Right lung (tissue), 5 donors: ENCODE data around the gene FOXC2. TPM values are rescaled to one million over a fixed set of nuclear protein-coding genes. Genes with fewer than 3 reads are reported as not detected.

Source experiments
- DNase-seq, 2 donors: peaks; one replicate each; pipeline ENCODE4 v3.0.0-alpha.2; 2013
- polyA plus RNA-seq, 5 donors: library from polyadenylated mRNA; unstranded; fragments of 120-200 nt; gene quantifications; one replicate each; pipeline versions ENCODE4 v1.2.1 to v1.2.3, GENCODE V29; 2013; ENCODE audit warnings: inconsistent platforms in 1 of 5, low replicate concordance in 1 of 5; ENCODE audit not compliant: insufficient read length in 5 of 5, insufficient read depth in 1 of 5

The FOXC2 gene
- polyA plus RNA-seq, 5 donors, result 0.31 to 0.95 (median 0.72) TPM

DNA sequence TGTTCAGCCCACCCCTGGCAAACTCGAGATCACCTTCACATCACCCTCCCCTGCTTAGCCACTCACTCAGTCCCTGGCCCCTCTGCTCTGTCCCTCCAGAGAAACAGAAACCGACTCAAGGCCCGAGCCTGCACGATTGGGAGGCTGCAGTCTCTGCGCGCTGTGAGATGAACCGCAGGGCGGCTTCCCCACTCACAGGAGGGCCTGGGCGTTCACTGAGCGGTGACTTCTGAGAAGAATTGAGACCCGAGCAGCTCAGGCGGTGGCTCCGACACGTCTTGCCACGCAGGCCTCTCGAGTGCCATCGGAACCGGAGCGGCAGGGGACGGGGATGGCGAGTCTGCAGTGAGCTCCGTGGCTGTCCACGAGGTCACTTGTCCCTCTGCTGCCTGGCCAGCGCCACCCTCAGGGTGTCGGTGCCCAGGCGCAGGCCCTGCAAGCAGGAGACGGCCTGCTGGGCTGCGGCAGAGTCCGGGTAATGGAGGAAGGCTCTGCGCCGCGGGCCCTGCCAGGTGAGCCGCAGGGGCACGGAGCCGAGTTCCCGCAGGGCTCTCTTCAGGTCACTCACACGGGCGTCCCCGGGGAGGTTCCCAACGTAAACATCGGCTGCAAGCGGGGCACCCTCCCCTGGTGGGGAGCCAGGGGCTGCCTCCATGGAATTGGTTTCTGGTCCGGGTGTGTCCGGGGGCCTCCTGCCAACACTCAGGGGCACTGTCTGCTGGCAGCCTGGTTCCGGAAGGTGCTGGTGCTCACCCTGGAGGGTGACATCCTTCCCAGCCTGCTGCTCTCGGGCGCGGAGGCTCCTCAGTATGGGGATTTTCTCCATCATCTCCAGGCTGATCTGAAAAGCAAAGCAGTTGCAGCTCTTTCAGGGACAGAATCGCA, 34.7 kb upstream of the FOXC2 start:
- DNase-seq, result no peak

DNA sequence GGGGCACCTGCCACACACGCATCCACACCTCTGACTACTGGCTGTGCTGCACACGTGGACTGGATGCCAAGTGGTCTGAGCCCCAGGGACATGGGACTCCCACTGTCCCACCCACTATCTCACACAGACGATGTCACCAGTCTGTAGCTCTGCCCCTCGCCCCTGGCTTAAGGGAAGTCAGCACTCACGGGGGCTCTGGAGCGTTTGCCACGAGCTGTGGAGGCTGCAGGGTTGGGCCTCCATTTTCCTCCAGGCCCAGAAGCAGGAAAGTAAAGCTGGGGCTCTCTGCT, 34.2 kb upstream of the FOXC2 start:
- DNase-seq, result no peak

DNA sequence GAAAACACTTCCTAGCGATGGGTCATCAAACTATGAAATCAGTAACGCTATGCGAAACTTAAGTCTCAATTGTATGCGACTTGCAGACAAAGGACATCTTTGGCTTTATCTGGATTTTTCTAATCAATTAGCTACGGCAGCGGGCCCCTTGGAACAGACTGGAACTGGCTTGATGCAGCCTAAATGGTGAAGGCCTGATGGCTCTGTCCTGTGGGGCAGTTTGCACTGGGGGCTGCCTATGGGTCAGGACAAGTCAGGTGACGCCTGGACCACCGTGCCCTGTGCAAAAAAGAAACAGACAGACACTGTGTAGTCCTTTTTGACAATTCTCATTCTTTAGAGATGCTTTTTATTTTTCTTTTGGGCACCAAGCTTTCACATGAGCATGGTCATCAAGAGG, 33.6 kb upstream of the FOXC2 start:
- no peak for DNase-seq

DNA sequence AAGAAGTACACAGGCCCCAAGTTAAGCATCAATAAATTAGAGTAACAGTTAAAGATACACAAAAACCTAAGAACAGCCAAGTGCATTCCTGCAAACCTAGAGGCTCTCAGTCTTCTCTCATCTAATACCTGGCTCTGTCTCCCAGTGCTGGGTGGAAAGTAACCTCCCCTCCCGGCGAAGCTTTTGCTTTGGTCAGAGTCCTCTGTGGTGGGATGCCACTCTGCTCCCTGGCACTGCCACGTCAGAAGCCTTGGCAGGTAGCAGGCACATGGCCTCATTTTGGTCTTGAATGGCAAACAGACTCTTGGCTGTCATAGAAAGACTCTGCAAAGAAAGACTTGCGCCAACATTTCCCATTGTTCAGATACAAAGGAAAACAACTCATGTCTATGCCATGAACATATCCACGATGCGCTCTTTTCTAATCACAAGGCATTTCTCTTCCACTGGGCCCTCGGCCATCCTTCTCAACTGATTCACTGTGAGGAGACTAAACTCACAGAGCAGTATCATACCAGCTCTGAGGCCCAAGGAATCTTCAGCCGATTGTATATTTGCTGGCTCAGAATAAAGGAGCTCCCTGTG, 32.8 kb upstream of the FOXC2 start:
- no peak for DNase-seq

DNA sequence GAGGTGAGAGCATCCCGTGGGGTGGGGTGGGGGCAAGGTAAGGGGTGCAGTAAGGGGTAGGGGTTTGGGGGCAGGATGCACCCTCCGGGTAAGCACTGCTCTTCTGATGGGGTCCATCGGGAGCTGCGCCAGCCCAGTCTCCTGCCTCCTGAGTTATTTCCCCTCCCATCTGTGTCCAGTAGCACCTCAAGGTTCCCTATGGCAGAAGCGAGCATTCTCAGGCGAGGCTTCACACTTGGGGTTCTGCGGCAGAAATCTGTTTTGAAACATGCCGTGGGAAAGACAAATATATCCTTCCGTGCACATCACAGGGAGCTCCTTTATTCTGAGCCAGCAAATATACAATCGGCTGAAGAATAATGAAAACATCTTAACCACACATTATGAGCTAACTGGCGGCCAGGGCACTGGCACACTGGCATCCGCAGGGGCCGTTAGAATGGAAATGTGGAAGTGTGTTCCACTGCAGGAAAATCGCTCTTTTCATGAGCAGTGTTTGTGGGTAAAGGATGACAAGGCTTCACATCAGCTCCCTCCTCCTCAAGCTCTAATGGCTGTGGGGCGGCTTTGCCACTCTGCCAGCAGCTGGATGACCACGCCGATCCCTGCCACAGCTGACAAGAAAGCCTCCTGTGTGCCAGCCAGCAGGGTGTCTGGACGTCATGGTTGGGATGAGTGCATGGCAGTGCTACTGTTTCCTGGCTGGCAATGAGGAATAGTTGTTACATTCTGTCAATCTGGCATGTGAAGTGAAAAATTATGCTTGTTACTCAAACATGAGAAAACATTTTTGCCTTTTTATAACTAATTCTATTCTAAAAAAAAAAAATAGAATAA, 31.6 kb upstream of the FOXC2 start:
- DNase-seq, result no peak

DNA sequence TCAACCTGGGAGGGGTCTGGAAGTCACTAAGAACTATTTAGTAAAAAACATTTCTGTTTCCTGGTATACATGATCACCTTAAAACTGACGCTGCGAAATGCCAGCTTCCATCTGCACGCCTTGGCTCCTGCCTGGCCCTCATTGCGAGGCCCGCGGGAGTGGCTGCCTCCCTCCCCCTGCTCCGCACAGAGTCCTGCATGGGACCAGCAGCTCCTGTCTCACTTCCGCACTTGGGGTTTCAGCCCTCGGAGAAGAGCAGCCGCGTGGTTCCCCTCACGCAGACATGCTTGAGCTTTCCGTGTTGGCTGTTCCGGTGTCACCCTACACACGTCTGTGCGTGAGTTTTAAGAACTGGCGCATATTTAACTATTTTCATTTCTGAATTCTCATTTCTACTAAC, 30.0 kb upstream of the FOXC2 start:
- no peak for DNase-seq

DNA sequence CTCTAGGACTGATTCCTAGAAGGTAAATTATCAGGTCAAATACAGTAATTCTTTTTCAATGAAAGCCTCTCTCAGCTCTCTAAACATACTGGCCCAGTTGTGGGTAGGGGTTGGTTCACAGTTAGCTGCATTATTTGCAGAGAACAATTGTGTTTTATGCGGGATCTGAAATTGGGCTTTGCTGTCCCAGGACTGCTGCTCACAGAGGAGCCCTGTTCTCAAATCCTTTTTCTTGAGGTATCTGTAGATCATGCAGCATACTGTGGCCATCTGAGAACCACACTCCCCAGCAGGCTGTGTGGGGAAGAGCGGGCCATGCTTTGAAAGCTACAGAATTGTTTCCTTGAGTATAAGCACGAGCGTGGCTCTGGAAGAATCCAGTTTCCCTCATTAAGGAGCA, 29.1 kb upstream of the FOXC2 start:
- DNase-seq, result no peak

DNA sequence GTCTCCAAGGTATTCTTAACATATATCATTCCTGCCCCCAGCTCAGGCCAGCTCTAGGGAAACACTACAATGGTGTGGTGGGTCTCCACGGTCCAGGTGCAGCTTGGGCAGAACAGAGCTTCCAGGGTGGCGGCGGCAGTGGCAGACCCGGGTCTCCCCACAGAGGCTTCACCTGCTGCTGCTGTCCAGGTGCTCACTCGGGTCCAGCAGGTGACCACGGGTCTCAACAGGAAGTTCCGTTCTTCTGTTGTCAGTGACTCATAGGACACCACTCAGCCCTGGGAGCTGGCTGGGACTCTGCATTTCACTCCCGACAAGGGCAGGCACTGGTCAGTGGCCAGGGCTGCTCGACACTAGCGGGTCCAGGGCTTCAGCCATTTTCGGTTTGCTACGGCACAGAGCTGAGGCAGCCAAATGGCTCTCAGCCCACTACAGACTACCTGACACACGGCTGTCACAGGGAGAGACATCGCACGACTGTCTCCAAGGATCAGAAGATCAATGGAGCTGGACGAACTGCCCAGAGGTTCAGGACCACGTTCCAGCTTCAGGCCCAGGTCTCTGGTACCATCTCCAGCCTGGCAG, 28.3 kb upstream of the FOXC2 start:
- no peak for DNase-seq

DNA sequence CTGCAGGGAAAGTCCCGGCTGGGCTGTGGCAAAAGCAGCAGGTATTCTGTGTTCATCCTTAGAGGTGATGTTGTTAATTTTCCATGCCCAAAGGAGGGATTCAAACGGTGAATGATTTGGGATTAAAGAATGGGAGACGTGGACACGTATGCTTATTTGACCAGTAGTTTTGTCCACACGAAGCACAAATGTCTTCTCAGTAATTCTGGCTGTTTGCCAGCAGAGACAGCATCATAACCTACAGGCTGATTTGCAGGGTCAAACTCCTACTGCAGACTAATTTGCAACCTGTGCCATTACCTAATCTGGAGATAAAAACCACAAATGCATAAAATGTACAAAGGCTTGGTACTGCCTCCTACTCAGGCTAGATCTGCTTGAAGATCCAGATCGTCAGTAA, 25.7 kb upstream of the FOXC2 start:
- DNase-seq, result no peak

DNA sequence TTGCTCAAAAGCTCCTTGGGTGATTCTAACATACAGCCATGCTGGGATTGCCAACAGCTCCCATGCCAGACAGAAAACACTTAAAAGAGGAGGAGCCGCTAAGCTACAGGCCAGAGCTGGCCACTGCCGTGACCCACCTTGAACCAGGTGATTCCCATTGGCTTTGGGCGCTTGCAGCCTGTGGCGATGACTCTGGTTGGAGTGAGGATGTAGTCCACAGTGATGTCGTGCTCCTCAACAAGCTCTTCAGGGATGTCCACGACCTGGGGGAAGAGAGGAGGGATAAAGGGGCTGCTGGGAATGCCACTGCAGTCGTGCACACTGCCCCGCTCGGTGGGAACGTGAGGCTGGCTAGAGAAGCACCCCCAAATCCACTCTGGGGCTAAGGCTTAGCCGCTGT, 25.1 kb upstream of the FOXC2 start:
- no peak for DNase-seq

DNA sequence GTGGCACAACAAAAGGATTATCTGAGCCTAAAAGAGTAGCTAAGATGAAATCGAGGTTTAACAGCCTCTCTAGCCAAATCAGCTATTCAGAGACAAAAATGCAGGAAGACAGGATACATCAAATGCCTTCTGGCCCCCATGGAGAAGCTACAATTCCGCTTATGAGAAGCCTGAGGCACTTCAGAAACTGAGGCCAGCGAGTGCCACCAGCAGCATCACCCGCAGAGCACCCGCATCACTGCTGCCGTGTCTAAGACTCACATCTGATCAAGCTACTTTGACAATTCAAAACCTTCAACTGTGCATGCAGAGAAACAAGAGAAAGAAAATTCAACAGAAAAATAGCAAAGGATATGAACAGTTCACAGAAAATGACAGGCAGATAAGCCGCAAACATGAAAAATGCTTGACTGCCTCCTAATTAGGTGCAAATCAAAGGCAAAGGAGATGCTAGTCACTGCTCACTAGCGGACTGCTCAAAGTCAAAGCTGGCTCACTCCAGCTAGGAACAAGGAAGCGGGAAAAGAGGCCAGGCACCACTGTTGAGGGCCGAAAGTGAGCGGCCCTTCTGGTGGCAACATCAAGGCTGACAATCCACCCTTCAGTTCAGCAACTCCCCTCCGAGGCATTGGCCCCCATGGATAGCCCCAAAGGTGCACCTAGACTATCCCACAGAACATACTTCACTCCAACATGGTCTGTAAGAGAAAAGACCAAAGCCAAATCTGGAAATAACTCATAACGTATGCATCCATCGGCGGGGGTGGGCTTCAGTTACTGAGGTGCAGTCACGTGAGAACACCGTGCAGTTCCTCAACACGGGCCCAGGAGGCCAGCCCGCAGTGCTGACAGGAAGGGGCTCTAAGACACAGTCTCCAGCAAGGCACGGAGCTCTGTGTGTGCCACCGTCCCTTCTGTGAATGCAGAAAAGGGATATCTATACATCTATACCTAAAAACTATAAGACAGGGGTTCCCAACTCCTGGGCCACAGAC, 23.6 kb upstream of the FOXC2 start:
- DNase-seq, result no peak

DNA sequence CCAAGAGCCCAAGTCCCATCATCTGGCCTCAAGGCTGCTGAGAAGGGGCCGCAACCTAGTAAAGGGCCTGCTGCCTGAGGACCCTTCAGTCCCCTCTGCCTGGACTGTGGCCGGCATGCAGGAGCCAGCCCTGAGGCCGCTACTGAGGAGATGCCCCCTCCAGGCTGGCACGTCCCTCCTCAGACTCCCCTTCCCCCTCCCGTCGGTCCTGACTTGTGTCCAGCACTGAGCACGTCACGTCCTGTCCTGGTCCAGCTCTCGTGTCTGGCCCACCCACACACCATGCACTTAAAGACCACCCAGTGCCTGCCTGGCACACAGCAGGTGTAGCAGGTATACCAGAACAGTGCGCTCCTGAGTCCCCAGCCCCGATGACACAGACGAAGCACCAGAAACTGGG, 21.1 kb upstream of the FOXC2 start:
- no peak for DNase-seq

DNA sequence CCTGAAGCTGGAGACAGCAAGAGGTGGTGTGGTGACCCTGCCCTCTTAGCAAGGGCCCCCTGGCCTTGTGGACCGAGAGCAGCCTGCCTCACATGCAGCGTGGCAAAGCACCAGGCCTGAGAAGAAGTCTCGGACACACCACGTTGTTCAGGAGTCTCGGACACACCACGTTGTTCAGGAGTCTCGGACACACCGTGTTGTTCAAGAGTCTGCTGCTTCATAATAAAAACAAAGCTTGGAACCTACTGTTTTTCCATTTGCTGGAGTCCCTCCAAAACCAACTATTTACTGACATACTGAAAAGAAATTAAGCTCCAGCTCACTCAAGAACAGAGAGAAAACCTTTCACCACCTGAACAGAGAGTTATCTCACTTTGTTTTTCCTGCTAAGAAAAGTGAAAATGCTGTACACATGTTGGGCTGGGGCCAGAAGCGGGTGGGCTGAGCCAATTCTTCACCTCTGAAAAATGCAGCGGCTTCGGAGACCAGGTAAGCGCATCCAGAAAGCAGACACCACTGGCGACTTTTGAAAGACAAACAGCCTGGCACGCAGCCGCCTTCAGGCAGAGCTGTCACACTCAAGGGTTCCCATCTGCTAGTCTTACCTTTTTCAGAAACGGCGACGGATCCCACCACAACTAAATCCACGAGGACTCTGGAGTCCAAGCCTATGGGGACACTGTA, 20.5 kb upstream of the FOXC2 start:
- DNase-seq, result no peak

DNA sequence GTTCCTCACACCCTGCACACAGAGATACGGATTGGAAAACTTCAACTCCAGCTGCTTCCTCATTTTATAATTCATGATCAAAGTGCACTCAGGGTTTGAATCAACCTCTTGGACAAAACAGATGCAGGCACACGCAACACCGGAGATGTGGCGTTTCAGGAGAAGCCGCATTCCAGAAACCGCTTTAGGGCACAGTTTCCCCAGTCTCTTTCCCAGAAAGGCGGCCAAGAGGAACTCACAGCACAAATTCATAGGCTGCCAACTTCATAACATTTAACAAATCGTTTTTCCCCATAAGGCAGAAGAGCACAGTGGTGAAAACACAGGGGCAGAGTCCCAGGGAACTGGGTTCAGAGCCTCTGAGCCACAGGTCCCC, 20.0 kb upstream of the FOXC2 start:
- no peak for DNase-seq

DNA sequence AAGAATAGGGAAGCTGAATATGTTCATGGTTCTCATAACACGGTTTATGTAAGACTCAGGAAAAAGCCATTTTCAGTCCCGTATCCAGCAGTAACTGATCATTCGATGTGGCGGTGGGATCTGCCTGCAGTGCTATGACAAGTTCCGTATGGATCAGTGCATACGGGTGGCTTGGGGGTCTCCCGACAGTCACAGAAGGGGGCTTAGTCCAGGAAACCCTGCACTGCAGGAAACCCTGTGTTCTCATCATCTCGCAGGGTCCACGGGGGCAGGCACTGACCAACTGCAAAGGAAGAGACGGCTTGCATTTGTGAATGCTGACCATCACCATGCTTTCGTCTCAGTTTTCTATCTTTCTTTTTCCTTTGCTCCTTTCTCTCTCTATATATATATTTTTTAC, 19.3 kb upstream of the FOXC2 start:
- no peak for DNase-seq

DNA sequence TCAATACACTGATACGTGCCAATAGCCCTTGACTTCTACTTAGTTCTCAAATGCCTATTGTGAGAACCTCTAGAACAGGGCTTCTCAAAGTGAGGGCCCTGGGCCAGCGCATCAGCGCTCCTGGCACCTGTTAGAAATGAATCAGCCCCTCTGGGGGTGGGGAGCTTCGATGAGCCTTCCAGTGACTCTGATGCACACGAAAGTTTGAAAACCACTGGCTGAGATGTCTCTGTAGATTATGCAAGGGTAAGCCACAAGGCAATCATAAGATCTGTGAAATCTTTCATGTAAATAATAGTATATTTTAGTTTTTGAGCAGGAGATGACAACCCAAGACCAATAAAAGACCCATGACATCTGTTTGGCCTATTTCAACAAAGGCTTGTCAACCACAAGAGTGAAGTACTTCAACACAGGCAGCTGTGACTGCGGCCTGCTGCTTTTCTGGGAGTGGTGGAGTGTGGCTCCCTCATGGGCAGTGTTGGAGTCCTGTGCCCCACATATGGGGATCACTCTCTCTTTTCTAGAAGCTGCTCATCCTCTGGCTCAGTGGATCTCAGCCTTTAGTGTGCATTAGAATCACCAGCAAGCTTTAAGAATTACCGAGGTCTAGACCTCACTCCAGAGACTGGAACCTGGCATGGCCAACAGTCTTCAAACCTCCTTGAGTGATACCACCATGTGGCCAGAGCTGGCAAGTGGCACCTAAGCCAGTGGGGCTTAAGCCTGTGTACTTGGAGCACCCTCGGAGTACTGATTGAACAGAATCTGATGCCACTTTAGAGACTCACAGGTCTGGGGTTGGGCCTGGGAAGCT, 17.3 kb upstream of the FOXC2 start:
- DNase-seq, result no peak

DNA sequence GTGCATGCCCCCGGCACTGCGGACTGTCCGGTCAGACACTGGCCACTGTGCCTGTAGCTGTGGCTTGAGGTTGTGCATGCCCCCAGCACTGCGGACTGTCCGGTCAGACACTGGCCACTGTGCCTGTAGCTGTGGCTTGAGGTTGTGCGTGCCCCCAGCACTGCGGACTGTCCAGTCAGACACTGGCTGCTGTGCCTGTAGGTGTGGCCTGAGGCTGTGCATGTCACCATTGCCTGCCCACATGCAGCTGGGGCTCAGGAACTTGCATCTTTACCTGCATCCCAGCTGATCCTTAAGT, 16.8 kb upstream of the FOXC2 start:
- no peak for DNase-seq

DNA sequence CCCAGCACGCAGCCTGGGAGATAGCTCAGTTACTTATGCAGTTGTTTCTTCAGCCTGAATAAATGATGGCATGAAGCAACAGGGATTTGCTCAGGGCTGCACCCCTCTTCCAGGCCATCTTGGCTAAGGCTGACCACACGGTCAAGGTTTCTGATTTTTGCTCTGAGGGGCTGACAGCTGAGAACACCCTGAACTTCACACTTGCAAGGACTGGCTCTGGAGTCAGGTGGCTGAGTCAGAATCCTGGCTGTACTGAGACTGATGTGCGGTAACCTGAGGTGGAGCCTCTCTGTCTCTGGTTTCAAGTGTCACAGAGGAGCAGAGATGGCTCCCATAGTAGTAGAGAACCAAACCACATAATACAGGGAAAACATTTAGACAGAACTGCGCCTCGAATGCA, 16.3 kb upstream of the FOXC2 start:
- no peak for DNase-seq

DNA sequence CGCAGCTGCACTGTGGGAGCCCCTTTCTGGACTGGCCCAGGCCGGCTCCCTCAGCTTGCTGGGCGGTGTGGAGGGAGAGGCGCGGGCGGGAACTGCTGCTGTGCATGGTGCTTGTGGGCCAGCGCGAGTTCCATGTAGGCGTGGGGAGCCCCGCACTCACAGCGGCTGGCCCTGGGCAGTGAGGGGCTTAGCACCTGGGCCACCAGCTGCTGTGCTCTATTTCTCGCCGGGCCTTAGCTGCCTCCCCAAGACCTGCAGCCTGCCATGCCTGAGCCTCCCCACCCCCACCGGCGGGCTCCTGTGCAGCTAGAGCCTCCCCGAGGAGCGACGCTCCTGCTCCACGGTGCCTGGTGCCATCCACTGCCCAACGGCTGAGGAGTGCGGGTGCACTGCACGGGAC, 13.3 kb upstream of the FOXC2 start:
- DNase-seq, result no peak

DNA sequence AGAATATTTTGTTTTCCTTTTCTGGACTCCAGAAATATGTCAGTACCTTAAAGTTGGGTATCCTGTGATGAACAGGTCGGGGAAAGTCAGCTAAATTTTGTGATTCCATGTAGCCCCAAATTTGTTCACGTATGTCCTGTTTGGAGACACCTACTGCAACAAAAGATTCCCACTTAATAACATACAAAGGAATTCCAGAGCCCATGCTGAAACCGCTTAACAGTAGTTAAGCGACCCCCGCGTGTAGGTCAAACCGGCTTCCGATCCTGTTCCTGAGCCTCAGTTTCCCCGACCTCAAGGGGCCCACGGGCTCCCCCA, 12.1 kb upstream of the FOXC2 start:
- DNase-seq, result no peak
